Body of pancreas (tissue), 4 donors: ENCODE data around the gene DENND1C. TPM values are rescaled to one million over a fixed set of nuclear protein-coding genes. Genes with fewer than 3 reads are reported as not detected.

Experiments used
- ATAC-seq: fragments of 150-250 bp; one replicate; pipeline ENCODE4 v1.9.1; 2016
- DNase-seq, 4 donors: peaks; one replicate each; pipeline ENCODE4 v3.0.0-alpha.2; 2019
- H3K27ac ChIP-seq, 4 donors: fragments of 200-600 bp; sonication (generic); 1 replicate in 3 of 4; 2 replicates in 1 of 4; pipeline versions ENCODE4 v1.5.1 to v1.6.1; 2016 to 2019; ENCODE audit warnings: mild to moderate bottlenecking in 1 of 4, mixed read lengths in 1 of 4, moderate library complexity in 1 of 4
- H3K27me3 ChIP-seq, 2 donors: fragments of 200-600 bp; sonication (generic); one replicate each; pipeline ENCODE4 v1.6.0; 2016; ENCODE audit warnings: mild to moderate bottlenecking in 1 of 2
- H3K36me3 ChIP-seq, 2 donors: fragments of 200-600 bp; sonication (generic); replicated peaks in 1 of 2; 2 replicates each; pipeline ENCODE4 v1.5.1; 2016; ENCODE audit warnings: low read depth in 2 of 2; ENCODE audit not compliant: insufficient read depth in 1 of 2
- H3K4me1 ChIP-seq: fragments of 200-600 bp; sonication (generic); one replicate; pipeline ENCODE4 v1.6.0; 2016
- H3K4me3 ChIP-seq, 2 donors: fragments of 200-600 bp; sonication (generic); 1 replicate in 1 of 2; 2 replicates in 1 of 2; pipeline ENCODE4 v1.5.1; 2016 to 2019
- H3K9me3 ChIP-seq, 3 donors: fragments of 200-600 bp; sonication (generic); 1 replicate in 2 of 3; 2 replicates in 1 of 3; pipeline ENCODE4 v1.5.1; 2016
- CTCF ChIP-seq, 7 experiments: fragments of 450-650 bp in 4 of 7; fragments of 200-600 bp in 3 of 7; sonication (generic) in 3 of 7; IDR thresholded peaks; one replicate each; pipeline ENCODE4 v1.5.1; 2016 to 2019; ENCODE audit warnings: antibody characterized with exemption in 7 of 7
- POLR2A ChIP-seq, 3 donors: fragments of 450-650 bp; IDR thresholded peaks; one replicate each; pipeline ENCODE4 v1.6.1; 2016; ENCODE audit warnings: antibody characterized with exemption in 3 of 3, mild to moderate bottlenecking in 2 of 3
- WGBS, 2 donors: methylation state at CpG; one replicate each; pipeline ENCODE4 v1.1.5; 2017; 5-methylcytosine and 5-hydroxymethylcytosine counted together
- intact Hi-C: fragments of 100-400 bp; cut with DNase I; formaldehyde crosslinking; loops from one replicate; pipeline ENCODE4 v1.15.1; 2023
- total RNA-seq, 2 donors: library from RNA; depleted of rRNA; stranded (reverse); fragments of >200 nt; gene quantifications; one replicate each; pipeline ENCODE4 v1.1.0, GENCODE V29; 2016

The DENND1C gene
- total RNA-seq, 2 donors from 2014 or later = 1.0 to 1.3 TPM

- peaks cover 0 to 3% of the 10 kb centered on the region in 2 donors for H3K36me3 ChIP-seq
- no peak overlapping the region for H3K27ac ChIP-seq
- H3K4me3 ChIP-seq = no peak overlapping the region
- intact Hi-C loops = no loop called here
- H3K27me3 ChIP-seq = no peaks in the 10 kb centered on the region
- no peak for DNase-seq
- 69 to 75% methylated on average over 6 to 8 of the region's 8 CpGs for WGBS, 2 donors
- H3K9me3 ChIP-seq = no peaks in the 10 kb centered on the region
- no peak for TF ChIP-seq POLR2A (IDR thresholded peaks at IDR 0.05)
- TF ChIP-seq CTCF (IDR thresholded peaks at IDR 0.05) = no peak
- no peak for ATAC-seq
- H3K4me1 ChIP-seq = peaks cover 19% of the 10 kb centered on the region
These were observed 11.4 kb downstream of the DENND1C start for GRCh38 chr19:6470173-6470572.

DNA sequence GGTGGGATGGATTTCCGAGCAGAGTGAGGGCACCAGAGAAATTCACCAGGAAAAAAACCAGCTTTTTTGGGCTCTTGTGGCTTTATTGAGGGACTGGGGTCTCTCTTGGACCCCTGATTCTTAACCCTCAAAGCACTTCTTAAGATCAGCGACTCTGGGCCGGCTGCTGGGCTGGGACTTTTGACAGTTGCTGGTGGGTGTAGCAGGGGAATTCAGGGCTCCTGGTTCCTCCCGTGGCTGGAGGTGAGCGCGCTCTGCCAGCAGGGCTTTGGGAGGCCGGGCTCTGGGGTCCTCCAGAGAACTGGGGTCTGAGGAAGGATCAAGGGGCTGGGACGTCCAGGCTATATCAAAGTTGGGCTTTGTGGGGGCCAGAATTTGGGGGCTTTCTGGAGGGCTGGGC is 14.2 kb downstream of the DENND1C start:
- ATAC-seq (no peak), DNase-seq (no peak)
- TF ChIP-seq CTCF (IDR thresholded peaks at IDR 0.05) (no peak), POLR2A (IDR thresholded peaks at IDR 0.05) (no peak)
- Histone ChIP-seq H3K4me1 (peaks cover 15% of the 10 kb centered on the region), H3K4me3 (no peak overlapping the region), H3K27ac (no peak overlapping the region), H3K36me3 (peaks cover 0 to 3% of the 10 kb centered on the region in 2 donors), H3K9me3 (no peaks in the 10 kb centered on the region), H3K27me3 (no peaks in the 10 kb centered on the region)
- intact Hi-C loops = no loop called here
- WGBS, 2 donors = 85 to 90% methylated on average over 2 to 8 of the region's 8 CpGs

GRCh38 chr19:6466526-6467248 is 14.9 kb downstream of the DENND1C start:
- Histone ChIP-seq H3K36me3 (peaks cover 0 to 3% of the 10 kb centered on the region in 2 donors), H3K4me1 (peaks cover 13% of the 10 kb centered on the region), H3K4me3 (no peak overlapping the region), H3K9me3 (no peaks in the 10 kb centered on the region), H3K27me3 (no peaks in the 10 kb centered on the region), H3K27ac (no peak overlapping the region)
- DNase-seq (no peak), ATAC-seq (no peak)
- WGBS, 2 donors = 93% methylated on average over 8 to 21 of the region's 21 CpGs
- intact Hi-C loops = no loop called here
- TF ChIP-seq POLR2A (IDR thresholded peaks at IDR 0.05) (no peak), CTCF (IDR thresholded peaks at IDR 0.05) (no peak)

- Histone ChIP-seq H3K27me3 (no peaks in the 10 kb centered on the region), H3K36me3 (peaks cover 0 to 3% of the 10 kb centered on the region in 2 donors), H3K27ac (no peak overlapping the region), H3K4me3 (no peak overlapping the region), H3K9me3 (no peaks in the 10 kb centered on the region), H3K4me1 (peaks cover 13% of the 10 kb centered on the region)
- TF ChIP-seq POLR2A (IDR thresholded peaks at IDR 0.05) (no peak), CTCF (IDR thresholded peaks at IDR 0.05) (no peak)
- intact Hi-C loops = no loop called here
- 91 to 95% methylated on average over 7 to 8 of the region's 8 CpGs for WGBS, 2 donors
- no peak for DNase-seq
- ATAC-seq = no peak
These were observed 15.9 kb downstream of the DENND1C start for GRCh38 chr19:6465663-6466062.

DNA sequence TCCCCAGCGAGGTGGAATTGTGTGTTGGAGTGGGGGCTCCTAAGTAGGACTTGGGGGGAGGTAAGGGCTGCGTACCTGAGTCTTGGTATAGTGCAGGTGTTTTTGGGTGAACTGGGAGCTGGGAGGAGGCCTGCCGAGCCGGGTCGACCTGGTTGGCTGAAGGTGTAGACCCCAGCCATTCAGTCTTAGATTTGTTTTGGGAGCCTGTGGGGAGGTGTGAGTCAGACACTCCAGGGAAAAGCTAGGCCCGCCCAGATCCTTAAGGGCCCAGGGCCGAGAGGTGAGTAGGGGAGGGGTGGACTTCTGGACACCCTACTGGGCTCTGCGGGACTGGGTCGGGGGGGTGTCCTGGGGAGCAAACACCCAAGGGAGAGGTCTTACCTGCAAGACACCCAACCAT is 16.6 kb downstream of the DENND1C start:
- no peaks in the 10 kb centered on the region for H3K27me3 ChIP-seq
- H3K36me3 ChIP-seq = peaks cover 0 to 3% of the 10 kb centered on the region in 2 donors
- peaks cover 13% of the 10 kb centered on the region for H3K4me1 ChIP-seq
- no peaks in the 10 kb centered on the region for H3K9me3 ChIP-seq
- DNase-seq = no peak
- no peak for ATAC-seq
- WGBS, 2 donors = 12 to 13% methylated on average over 9 of the region's 9 CpGs
- TF ChIP-seq POLR2A (IDR thresholded peaks at IDR 0.05) = no peak
- TF ChIP-seq CTCF (IDR thresholded peaks at IDR 0.05) = no peak
- intact Hi-C loops = no loop called here
- H3K27ac ChIP-seq = peak overlapping the region; percentile 88 to 99 (median 94)
- peak overlapping the region; percentile 68 to 87 for H3K4me3 ChIP-seq
